Panc1 (cell line): ENCODE results near the gene PITX2.

Experiments
- CTCF ChIP-seq: fragments of 450-650 bp; IDR thresholded peaks from 2 replicates; pipeline ENCODE4 v1.5.1; 2017; ENCODE audit warnings: mild to moderate bottlenecking
- POLR2AphosphoS5 ChIP-seq: IDR thresholded peaks from 2 replicates; pipeline ENCODE4 v1.6.1; 2012; ENCODE audit warnings: mild to moderate bottlenecking, low read depth, low read length, moderate library complexity
- REST ChIP-seq, 2 experiments: IDR thresholded peaks; 2 replicates each; pipeline ENCODE4 v1.6.1; 2011 to 2012; ENCODE audit warnings: low read depth in 2 of 2, control low read depth in 1 of 2, low read length in 1 of 2, mild to moderate bottlenecking in 1 of 2, moderate library complexity in 1 of 2; ENCODE audit not compliant: insufficient read depth in 1 of 2
- SIN3A ChIP-seq: IDR thresholded peaks from 2 replicates; pipeline ENCODE4 v1.6.1; 2012; ENCODE audit warnings: low read depth, mild to moderate bottlenecking, low read length, moderate library complexity, borderline replicate concordance; ENCODE audit not compliant: insufficient read depth
- TCF7L2 ChIP-seq: IDR thresholded peaks from 2 replicates; pipeline ENCODE4 v1.6.1; 2011; ENCODE audit warnings: mild to moderate bottlenecking, low read depth, low read length, inconsistent platforms

- TF ChIP-seq CTCF, result no peak
- no peak for TF ChIP-seq REST (IDR thresholded peaks at IDR 0.05; ENCODE audit: insufficient read depth in 1 of 2, low read depth in 2 of 2, low read length in 1 of 2)
- no peak for TF ChIP-seq SIN3A
- TF ChIP-seq TCF7L2, result no peak
- TF ChIP-seq POLR2AphosphoS5, result no peak
Measured at GRCh38 chr4:110654254-110654635, 31.4 kb upstream of the PITX2 start.
